OCI-LY7 (cell line): ENCODE measurements around the gene DMXL1.

ENCODE experiments used
- EZH2phosphoT487 ChIP-seq: fragments of 200-600 bp; sonication (generic); IDR thresholded peaks from 2 replicates; pipeline ENCODE4 v1.6.1; 2018; ENCODE audit warnings: low read depth, borderline replicate concordance, mild to moderate bottlenecking, mixed run types, antibody characterized with exemption, low read length, moderate library complexity, mixed read lengths
- TF ChIP-seq, protein P1 (sequence below): fragments of 200-600 bp; sonication (generic); conservative IDR thresholded peaks from 2 replicates; pipeline ENCODE4 v1.5.1; 2014; ENCODE audit warnings: mild to moderate bottlenecking, antibody characterized with exemption, low read length, moderate library complexity, mixed read lengths

DNA sequence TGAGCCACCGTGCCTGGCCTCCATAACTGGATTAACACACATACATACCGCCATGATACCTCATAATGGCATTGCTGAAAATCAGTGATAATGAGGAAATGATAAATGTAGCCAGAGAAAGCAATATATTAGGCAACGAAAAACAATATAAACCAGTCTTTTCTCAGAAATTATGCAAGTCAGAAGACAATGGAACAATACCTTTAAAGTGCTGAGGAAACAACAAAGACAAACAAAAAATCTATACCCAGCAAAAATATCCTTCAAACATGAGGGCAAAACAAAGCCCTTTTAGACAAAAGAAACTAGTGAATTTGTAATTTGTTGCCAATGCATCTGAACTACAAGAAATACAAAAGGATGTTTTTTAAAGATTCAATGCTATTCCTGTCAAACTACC is 186.7 kb downstream of the DMXL1 start:
- TF ChIP-seq, protein P1, sequence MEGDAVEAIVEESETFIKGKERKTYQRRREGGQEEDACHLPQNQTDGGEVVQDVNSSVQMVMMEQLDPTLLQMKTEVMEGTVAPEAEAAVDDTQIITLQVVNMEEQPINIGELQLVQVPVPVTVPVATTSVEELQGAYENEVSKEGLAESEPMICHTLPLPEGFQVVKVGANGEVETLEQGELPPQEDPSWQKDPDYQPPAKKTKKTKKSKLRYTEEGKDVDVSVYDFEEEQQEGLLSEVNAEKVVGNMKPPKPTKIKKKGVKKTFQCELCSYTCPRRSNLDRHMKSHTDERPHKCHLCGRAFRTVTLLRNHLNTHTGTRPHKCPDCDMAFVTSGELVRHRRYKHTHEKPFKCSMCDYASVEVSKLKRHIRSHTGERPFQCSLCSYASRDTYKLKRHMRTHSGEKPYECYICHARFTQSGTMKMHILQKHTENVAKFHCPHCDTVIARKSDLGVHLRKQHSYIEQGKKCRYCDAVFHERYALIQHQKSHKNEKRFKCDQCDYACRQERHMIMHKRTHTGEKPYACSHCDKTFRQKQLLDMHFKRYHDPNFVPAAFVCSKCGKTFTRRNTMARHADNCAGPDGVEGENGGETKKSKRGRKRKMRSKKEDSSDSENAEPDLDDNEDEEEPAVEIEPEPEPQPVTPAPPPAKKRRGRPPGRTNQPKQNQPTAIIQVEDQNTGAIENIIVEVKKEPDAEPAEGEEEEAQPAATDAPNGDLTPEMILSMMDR = no peak
- TF ChIP-seq EZH2phosphoT487 = no peak
